GM19372 (cell line): ENCODE measurements around the gene PLS1.
A peak's percentile ranks its signal among the peaks of the same experiment; 100 is the strongest.
"Not testable (repeated sequence)": the region's sequence is repeated elsewhere in the genome, so short reads cannot be mapped to it uniquely, and the experiment has no call there.

Source experiments
- ATAC-seq: cut with Tn5 transposase; IDR thresholded peaks from one replicate; pipeline ENCODE4 v1.9.1; 2021; ENCODE audit warnings: mild to moderate bottlenecking, low read depth, moderate library complexity; ENCODE audit not compliant: unreplicated experiment

The PLS1 gene, protein sequence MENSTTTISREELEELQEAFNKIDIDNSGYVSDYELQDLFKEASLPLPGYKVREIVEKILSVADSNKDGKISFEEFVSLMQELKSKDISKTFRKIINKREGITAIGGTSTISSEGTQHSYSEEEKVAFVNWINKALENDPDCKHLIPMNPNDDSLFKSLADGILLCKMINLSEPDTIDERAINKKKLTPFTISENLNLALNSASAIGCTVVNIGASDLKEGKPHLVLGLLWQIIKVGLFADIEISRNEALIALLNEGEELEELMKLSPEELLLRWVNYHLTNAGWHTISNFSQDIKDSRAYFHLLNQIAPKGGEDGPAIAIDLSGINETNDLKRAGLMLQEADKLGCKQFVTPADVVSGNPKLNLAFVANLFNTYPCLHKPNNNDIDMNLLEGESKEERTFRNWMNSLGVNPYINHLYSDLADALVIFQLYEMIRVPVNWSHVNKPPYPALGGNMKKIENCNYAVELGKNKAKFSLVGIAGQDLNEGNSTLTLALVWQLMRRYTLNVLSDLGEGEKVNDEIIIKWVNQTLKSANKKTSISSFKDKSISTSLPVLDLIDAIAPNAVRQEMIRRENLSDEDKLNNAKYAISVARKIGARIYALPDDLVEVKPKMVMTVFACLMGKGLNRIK

DNA sequence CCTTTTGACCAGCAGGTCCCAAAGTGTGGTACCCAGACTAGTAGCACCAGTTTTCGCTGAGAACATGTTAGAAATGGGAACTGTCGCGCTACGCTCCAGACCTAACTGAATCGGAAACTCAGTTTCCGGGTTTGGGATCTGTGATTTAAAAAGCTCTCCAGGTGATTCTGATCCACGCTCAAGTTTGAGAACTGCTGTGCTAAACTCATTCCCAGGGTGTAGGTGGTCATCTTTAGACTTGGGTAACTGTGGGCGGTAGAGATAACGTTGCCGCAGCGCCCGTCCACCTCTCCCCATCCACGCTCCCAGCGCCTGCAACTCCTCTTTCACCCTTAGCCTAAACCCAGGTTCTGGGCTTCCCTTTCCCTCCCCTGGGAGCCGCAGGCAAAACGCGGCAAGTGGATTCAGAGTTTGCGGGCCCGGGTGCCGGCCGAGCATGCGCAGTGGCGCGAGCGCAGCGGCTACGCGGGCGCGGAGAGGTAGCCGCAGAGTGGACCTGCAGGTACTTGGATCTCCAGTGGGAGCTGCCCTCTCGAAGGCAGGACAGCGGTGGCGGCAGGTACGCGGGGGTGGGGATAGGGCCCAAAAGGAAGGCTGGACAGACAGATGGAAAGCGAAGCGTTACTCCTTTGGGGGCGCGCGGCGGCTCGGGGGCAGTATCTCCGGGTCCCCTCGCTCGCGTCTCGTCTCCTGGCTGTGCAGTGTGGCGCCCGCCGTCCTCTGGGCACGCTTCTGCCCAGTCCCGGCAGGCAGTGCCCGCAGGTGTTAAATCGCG, at the start of gene PLS1:
PLS1 (plus strand) TSS at position 443 of the 775 bp plus-strand sequence. CDS start 67,845 bp downstream, outside the sequence.
- peak; percentile 86 for ATAC-seq

DNA sequence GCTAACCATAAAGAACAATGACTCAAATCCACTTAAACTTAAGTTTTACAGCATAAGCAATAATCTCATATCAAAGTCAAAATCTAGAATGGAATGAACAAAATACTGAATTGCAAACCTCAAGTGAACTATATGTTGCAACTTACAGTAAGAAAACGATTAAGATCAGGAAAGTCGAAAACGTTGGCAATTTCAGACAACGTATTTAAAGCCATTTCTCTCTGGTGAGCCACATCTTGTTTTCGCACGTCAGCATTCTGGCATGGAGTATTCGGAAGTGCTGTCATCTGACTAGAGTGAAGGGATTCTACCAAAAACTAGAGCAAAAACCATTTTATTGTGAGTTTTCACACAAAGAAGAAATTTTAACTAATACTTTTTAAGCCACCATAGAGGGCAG, 46.2 kb upstream of the PLS1 start:
- no peak for ATAC-seq

DNA sequence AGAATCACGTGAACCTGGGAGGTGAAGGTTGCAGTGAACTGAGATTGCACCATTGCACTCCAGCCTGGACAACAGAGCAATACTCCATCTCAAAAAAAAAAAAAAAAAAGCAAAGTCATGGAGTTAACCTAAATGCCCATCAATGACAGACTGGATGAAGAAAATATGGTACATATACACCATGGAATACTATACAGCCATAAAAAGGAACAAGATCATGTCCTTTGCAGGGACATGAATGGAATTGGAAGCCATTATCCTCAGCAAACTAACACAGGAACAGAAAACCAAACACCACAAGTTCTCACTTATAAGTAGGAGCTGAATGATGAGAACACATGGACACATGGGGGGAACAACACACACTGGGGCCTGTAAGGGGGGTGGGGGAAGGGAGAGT, 43.6 kb upstream of the PLS1 start:
- ATAC-seq, result not testable (repeated sequence)

DNA sequence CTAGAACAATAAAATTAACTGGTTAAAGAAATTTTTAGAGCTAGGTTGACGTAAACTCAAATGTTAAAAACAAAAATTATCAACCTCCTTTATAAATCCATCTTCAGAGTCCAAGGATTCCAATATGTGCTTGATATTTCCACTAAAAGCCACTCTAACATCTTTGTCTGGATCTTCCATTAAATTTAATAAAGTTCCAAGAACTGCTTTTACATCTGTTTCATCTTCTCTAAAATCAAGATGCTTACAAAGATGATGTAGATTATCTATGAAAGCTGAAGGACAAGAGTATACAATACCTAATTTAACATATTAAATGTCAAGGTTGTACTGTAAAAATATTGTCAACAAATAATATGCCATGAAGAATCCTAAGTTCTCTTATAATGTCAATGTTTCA, 42.5 kb upstream of the PLS1 start:
- ATAC-seq, result no peak

DNA sequence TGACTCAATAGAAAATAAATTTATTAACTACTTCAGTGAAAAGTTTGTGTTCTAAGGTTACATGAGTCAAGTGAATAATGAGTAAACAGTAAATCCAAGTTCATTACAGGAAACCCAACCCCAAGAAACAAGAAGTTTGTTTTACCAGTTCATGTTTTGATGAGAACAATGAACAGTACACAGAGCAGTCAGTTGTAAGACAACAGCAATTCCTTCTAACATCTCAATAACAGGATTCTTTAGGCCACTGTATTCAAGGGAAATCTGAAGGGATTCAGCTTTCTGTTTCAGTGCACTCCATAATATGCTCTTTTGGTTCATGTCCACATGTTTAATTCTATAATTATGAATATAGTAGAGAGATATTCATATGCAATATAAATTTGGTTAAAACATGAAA, 36.1 kb upstream of the PLS1 start:
- no peak for ATAC-seq

DNA sequence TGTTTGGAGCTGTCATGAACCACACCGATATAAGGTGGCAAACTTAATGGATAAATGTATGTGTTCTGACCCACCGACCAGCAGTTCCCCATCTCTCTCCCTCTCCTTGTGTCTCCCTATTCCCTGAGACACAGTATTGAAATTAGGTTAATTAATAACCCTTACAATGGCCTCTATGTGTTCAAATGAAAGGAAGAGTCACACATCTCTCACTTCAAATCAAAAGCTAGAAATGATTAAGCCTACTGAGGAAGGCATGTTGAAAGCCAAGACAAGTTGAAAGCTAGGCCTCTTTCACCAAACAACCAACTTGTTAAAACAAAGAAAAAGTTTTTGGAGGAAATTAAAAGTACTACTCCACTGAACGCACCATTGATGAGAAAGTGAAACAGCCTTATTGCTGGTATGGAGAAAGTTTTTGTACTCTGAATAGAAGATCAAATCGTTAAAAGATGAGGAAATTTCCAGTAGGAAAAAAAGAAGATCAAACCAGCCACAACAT, 32.6 kb upstream of the PLS1 start:
- ATAC-seq, result no peak

DNA sequence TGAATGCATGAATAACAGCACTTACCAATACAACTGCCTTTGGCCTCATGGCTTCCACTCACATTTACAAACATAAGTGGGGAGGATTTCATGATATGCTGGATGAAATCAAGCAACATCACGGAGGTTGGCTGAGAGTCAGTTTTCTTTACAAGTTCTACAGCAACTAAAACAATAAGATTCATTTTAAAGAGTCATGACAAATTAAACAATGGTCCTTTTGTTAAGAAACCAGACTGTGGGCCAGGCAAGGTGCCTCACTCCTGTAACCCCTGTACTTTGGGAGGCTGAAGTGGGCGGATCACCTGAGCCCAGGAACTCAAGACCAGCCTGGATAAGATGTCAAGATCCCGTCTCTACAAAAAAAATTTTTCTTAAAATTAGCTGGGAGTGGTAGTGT, 30.1 kb upstream of the PLS1 start:
- no peak for ATAC-seq

DNA sequence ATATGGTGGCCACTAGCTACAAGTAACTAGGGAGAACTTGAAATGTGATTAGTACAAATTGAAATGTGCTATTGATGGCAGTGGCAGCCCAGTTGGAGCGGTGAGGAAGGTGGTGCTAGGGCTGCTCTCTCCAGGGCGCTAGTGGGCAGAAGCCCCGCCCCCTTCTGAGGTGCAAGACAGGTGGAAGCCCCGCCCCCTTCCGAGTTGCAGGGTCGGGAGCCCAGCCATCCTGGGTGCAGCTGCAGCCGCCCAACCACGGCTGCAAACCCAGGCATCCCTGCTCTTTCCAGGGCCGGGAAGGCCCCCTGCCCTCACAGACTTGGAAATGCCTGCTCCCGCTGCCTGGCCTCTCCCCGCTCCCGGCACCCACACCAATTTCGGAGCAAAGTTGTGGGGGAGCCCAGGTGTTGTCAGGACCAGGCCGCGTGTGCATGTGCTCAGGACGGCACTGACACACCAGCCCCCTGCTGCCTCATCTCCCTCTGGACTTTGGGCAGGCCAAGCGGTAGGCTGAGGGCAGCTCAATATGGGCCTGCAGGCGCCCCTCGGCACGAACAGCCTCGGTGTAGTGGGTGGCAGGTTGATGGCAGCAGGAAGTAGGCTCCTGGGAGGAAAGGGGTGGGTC, 27.7 kb upstream of the PLS1 start:
- no peak for ATAC-seq

DNA sequence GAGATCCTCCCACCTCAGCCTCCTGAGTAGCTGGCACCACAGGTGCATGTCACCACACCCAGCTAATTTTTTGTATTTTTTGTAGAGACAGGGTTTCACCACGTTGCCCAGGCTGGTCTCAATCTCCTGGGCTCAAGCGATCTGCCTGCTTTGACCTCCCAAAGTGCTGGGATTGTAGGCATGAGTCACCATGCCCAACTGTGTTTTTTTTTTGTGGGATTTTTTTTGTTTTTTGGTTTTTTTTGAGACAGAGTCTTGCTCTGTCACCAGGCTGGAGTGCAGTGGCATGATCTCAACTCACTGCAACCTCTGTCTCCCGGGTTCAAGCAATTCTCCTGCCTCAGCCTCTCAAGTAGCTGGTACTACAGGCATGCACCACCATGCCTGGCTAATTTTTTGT, 26.8 kb upstream of the PLS1 start:
- not testable (repeated sequence) for ATAC-seq

DNA sequence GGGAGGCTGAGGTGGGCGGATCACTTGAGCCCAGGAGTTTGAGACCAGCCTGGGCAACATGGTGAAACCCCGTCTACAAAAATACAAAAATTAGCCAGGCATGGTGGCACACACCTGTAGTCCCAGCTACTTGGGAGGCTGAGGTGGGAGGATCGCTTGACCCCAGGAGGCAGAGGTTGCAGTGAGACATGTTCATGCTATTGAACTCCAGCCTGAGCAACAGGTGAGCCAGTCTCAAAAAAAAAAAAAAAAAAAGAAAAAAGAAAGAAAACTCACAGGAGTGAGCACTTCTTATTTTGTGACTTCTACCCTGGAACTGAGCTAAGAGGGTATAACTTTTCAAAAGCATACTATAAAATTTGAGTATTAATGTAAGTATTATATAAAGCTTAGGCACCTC, 22.0 kb upstream of the PLS1 start:
- ATAC-seq, result not testable (repeated sequence)

DNA sequence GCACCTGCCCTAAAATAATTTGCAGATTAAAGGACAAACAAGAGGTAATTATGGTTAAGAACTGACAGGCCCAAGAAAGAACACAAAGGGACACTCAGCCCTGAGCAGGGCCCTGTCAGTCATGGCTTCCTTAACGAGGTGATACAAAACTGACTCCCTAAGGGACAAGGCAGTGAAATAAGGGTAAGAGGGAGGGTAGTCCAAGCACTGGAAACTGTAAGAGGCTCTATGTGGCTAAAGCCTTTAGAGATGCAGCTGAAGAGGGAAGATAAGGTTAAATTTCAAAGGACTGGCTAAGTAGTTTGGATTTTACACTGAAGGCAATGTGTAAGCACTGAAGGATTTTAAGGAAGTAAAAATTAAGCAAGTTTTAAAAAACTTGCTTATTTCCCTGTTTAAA, 21.5 kb upstream of the PLS1 start:
- no peak for ATAC-seq

DNA sequence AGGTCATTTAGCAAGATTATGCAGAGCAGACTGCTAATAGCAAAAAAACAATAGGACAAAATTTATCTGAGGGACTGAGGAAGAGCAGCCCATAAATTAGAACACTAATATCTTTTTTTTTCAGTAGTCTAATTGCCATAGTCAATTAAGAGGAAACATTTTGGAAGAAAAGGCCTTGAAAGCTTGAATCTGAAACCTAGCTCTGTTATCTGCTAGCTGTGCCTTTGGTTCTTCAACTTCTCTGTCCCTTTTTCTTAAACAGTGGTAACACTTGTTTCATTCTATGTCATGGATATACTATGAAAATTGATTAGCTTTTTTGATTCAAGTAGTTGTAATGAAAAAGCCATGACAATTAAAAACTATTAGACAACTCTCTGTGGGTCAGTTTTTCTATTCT, 19.4 kb upstream of the PLS1 start:
- ATAC-seq, result no peak

DNA sequence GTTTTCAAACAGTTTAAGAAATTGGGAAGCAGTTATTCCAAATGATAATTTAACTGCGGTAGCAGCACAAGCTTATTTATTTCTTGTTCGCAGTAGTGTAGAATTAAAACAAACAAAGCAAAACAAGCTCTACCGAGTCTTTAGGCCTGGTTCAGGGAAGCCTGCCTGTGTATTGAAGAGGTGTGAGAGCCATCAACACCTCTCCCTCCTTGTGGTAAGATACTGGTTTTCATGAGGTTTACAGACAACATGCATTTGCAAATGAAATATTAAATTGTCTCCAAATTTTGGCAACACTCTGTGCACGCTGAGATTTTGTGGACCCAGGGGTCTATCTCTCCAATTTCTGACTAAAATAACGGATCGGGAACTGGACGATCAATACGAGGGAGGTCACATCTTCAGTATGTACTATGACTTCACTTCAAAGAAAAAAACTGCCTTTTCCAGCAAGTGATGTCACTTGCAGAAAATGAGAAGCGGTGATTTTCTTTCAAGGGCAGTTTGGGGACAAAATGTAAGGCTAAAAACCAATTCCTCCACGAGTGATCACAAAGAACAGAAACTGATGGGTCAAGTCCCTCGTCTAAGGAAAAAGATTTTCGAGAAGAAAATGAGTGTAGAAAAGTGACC, 18.4 kb upstream of the PLS1 start:
- no peak for ATAC-seq

DNA sequence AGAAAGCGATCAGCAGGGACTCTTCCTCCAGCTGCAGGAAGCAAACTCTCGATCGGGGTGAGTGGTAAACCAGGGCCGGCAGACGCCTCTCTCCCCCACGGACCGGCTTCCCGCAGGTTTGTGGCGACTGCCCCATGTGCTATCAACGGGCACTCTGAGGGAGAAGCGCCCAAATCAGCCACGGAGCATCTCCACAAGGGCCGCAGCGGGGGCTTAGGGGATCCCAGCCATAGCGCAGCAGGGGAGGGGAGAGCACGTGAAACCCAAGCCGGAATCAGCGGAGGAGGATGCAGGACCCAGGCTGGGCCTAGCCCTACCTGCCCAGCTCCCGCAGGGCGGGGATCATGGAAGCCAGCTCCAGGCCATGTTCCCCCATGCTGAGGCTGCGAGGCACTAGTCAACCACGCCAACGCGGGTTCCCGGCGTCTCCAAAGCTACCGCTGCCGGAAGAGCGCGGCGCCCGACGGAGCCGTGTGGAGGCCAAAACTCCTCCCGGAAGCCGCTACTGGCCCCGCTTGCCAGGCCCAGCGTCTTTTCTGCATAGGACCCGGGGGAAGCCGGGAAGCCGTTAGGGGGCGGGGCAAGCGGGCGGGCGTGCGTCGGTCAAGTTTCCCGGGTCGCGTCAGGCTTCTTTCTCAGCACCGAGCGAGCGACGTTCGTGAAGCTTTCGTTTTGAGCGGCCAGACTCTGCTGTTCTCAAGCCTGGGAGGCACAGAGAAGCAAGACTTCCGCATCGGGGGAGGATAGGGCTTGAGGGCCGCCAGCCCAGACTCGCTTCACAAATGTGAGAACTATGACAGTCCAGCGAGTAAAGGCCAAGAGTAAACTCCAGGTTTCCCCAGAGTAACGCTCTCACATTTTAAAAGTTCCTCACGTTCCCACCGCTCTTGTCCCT, 17.6 kb upstream of the PLS1 start, which contains the start of gene ATR:
ATR (minus strand) TSS at position 405 of the 895 bp plus-strand sequence; CDS start at position 376, 29 bp downstream.
- peak; percentile 94 for ATAC-seq

DNA sequence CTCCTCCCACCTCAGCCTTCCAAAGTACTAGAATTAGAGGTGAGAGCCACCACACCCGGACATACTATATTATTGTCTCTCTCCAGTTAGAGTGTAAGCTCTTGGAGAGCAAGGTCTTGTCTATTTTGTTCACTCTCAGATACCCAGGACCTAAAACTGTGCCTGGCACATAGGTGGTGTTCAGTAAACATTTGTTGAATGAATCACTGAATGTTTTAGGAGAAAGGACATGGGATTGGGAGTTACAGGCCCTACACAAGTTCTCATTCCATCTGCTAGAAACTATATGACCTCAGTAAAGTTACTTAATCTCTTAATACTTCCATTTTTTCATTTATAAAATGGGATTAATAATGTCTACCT, 16.2 kb upstream of the PLS1 start:
- no peak for ATAC-seq

DNA sequence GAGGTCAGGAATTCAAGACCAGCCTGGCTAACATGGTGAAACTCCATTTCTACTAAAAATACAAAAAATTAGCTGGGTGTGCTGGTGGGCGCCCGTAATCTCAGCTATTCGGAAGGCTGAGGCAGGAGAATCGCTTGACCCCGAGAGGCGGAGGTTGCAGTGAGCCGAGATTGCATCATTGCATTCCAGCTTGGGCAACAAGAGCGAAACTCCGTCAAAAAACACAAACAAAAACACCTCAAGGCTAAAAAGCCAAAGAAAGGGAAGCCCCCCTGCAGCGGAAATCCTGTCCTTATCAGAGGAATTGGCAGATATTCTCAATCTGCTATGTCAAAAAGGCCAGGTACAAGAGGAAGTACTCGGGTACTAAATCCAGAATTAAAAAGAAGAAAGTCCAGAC, 15.1 kb upstream of the PLS1 start:
- not testable (repeated sequence) for ATAC-seq

DNA sequence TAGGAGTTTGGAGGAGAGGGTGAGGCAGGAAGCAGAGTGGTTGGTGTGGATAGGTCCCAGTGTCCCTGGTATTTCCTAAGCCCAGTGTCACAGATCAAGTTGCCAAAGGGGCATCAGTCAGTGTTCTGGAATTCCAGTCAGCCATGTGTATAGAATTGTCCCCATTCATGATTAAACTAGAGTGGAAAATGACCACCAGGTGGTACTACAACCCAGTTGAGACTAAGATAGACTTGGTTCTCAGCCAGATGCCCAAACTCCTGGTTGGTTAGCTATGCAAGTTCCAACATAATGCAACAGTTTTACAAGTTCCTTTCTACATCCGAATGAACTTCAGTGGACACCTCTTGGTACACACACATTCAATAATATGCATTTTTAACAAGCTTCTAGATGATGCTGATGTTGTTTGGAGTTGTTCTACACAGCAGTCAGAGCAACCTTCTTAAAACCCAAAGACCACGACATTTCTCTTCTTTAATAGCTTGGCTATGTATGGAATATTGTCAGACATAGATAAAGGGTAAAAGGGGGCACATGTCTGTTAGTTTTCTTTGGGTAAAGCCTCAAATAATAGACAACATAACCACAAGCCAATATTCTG, 9.3 kb upstream of the PLS1 start:
- ATAC-seq, result peak; percentile 68

DNA sequence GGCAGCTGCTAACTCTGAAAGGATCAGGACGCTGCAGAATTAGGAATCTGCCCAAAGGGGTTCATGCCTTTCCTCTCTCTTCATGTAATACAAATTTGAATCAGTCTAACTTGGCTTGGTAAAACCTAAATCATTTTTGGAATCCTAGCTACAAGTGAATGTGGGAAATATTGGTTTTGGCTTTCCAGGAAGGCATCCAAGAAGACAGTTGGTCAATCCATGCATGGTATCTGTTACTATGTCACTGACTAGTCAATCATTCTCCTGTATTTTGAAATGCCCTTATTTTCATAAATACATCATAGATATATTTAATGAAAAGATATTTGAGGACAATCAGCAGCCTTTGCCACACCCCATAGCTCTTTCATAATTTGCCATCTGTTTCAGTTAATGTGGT, 7.5 kb upstream of the PLS1 start:
- no peak for ATAC-seq

DNA sequence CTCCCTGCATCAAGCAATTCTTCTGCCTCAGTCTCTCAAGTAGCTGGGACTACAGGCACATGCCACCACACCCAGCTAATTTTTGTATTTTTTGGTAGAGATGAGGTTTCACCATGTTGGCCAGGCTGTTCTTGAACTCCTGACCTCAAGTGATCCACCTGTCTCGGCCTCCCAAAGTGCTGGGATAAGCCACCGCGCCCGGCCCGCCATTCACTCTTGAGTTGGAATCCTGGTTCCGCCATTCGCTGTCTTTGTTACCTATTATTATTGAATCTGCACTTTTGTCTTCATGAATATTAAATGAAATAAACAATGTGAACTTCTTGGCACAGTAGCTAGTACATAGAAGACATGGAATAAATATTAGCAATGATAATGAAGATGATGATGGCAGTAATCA, 3.9 kb upstream of the PLS1 start:
- ATAC-seq, result not testable (repeated sequence)
